ENCODE measurements around the gene PPIAL4G. TPM values are rescaled to one million over a fixed set of nuclear protein-coding genes. Genes with fewer than 3 reads are reported as not detected.
"Not testable (repeated sequence)": the region's sequence is repeated elsewhere in the genome, so short reads cannot be mapped to it uniquely, and the experiment has no call there.

Gene PPIAL4G
- under 1 TPM in 2 of 3 donors, not detected in 1; 0.12 to 0.24 TPM for polyA plus RNA-seq

DNA sequence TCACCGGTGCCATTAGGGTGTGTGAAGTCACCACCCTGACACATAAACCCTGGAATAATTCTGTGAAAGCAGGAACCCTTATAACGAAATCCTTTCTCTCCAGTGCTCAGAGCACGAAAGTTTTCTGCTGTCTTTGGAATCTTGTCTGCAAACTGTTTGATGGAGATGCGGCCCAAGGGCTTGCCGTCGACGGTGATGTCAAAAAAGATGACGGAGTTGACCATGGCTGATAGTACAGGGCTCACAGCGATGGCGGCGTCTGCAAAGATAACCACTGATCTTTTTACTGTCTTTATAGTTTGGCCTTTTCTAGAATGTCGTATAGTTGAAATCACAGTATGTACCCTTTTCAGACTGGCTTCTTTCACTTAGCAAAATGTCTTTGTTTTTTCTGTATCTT is at the start of gene PPIAL4G:
Gene PPIAL4G (minus strand): TSS at position 274 of the 400 bp plus-strand sequence. CDS start 50 bp downstream, at position 224.
- not testable (repeated sequence) for H3K36me3 Mint-ChIP-seq, H3K9me3 Mint-ChIP-seq
- peak within 1 kb of the TSS in 2 of 5 donors; percentile 18 to 49 for H3K4me3 Mint-ChIP-seq

DNA sequence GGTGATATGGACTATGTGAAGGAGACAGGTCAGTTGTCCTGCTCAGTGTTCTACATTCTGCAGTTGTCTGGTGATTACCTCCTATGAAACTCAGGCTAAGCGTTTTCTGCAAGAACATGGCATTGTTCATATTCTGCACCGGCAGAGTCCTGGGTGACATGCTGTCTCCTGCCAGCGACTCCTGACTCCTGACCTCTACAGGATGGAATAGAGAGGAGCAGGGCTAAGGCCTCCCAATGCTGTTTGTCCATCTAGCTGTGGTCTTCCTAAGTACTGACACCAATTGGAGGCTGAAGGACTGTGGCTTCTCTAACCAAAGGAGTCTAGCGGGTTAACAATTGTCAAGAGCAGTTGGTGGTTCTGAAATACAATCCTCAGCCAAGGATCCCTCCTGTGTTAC is 49.1 kb upstream of the PPIAL4G start:
- H3K27ac Mint-ChIP-seq; H3K4me3 Mint-ChIP-seq; H3K36me3 Mint-ChIP-seq; H3K9me3 Mint-ChIP-seq; H3K27me3 Mint-ChIP-seq (ENCODE audit: low read depth in 3 of 3); DNase-seq: not testable (repeated sequence)
- H3K4me1 Mint-ChIP-seq = peaks cover 5 to 10% of the 10 kb centered on the region in 2 donors

More for the DNA sequence above, at the start of gene PPIAL4G:
- peak within 1 kb of the TSS; percentile 57 to 87 (median 76) for H3K27ac Mint-ChIP-seq
- DNase-seq; H3K27me3 Mint-ChIP-seq (ENCODE audit: low read depth in 3 of 3); H3K4me1 Mint-ChIP-seq: not testable (repeated sequence)

DNA sequence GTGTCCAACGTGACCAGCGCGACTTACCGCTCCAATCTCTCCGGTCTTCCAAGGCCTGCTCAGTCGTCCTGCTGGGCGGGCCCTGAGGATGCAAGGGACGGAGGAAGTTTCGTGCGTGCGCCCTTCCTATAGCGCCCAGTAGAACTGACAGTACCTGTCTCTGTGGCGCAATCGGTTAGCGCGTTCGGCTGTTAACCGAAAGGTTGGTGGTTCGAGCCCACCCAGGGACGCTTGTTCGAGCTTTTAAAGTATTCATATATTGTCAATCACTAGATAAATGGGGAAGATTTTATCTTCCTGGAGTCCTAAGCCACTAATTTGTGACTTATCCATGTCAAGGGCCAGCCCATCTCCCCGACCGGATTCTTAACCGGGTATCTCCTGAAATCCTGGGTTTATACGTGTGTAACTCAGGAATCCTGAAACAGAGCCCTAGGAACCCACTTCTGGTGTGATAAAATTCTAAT is 46.0 kb upstream of the PPIAL4G start:
- not testable (repeated sequence) for H3K36me3 Mint-ChIP-seq; H3K9me3 Mint-ChIP-seq; H3K27me3 Mint-ChIP-seq (ENCODE audit: low read depth in 3 of 3)
- Mint-ChIP-seq H3K27ac (peak overlapping the region; percentile 61 to 85 (median 78)), H3K4me3 (peak overlapping the region; percentile 78 to 88 (median 82)), H3K4me1 (peaks cover 7 to 10% of the 10 kb centered on the region in 2 donors)
- DNase-seq = peak; percentile 55 to 67 (median 59)

DNA sequence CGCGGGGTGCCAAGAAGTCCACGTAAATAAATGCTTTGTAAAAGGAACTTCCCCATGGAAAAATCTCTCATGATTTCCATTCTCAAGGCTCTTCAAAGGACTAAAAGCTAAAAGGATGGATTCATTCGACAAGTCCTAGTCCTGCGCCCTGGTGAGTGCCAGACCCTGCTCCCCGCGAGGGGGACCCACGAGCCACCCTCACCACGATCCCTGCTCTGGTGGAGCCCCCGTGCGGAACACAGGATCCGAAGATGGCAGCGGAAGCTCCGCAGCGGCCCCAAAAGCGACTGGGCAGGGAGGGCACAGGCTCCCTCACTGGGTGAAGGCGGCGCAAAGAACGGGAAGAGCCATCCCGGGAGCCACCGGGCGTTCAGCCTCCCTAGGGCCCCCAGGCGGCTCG is 45.5 kb upstream of the PPIAL4G start:
- not testable (repeated sequence) for H3K27me3 Mint-ChIP-seq (ENCODE audit: low read depth in 3 of 3); H3K4me3 Mint-ChIP-seq; H3K36me3 Mint-ChIP-seq; H3K27ac Mint-ChIP-seq; H3K9me3 Mint-ChIP-seq
- peaks cover 7 to 10% of the 10 kb centered on the region in 2 donors for H3K4me1 Mint-ChIP-seq
- peak; percentile 60 to 69 (median 65) for DNase-seq

DNA sequence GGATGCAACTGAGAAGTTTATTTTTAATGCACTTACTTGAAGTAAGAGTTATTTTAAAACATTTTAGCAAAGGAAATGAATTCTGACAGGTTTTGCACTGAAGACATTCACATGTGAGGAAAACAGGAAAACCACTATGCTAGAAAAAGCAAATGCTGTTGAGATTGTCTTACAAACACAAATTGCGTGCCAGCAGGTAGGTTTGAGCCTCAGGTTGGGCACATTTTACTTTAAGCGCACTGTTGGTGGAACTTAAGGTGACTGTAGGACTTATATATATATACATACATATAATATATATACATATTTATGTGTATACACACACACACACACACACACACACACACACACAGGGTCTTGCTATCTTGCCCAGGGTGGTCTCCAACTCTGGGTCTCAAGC is 43.5 kb upstream of the PPIAL4G start:
- not testable (repeated sequence) for H3K36me3 Mint-ChIP-seq, DNase-seq, H3K9me3 Mint-ChIP-seq, H3K4me3 Mint-ChIP-seq, H3K27ac Mint-ChIP-seq
- peaks cover 12 to 16% (median 15%) of the 10 kb centered on the region in 3 donors for H3K27me3 Mint-ChIP-seq (ENCODE audit: low read depth in 3 of 3)
- peaks cover 11 to 15% of the 10 kb centered on the region in 2 donors for H3K4me1 Mint-ChIP-seq

DNA sequence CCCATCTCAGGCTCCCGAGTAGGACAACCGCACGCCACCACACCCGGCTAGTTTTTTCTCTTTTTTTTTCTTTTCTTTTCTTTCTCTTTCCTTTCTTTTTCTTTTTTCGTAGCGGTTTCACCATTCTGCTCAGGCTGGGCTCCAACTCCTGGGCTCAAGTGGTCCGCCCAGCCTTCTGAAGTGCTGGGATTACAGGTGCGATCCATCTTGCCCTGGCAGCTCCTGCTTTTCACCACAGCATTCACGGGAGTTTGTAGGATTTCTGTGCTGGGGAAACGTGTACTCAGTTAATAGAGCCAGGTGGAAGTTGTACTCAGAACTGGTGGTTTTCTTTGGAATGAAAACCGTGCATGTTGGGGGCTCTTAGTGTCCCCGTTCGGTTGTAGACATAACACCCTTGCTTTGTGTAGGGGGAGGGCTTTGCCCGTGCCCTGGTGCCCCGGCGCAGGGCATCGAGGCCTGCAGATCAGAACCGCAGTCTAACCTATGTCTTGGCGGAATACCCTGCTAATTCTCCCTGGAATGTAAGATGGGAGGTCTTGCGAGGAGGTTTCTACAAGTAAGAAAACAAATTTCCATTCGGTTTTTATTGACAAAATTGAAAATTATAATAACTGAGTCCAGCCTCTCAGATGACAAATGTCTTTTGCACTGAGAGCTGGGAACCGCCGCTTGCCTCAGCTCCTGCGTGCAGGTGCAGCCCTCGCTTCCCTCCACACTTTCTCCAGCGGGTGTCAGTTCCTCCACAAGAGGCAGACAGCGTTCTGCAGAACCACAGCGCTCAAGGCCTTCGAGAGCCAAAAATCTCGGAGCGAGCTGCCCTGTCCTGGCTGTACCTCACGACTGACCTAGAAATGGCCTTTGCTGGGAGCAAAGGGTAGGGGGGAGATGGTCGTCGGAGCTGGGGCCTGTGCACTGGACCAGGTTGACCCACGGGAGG is 40.4 kb upstream of the PPIAL4G start:
- Mint-ChIP-seq H3K4me1 (peaks cover 7 to 11% of the 10 kb centered on the region in 2 donors), H3K4me3 (peak overlapping the region; percentile 88 to 98 (median 94)), H3K27me3 (ENCODE audit: low read depth in 3 of 3) (peaks cover 9 to 12% (median 10%) of the 10 kb centered on the region in 3 donors), H3K27ac (peak overlapping the region; percentile 93 to 99 (median 98))
- H3K9me3 Mint-ChIP-seq, H3K36me3 Mint-ChIP-seq: not testable (repeated sequence)
- peak; percentile 21 to 32 (median 31) for DNase-seq

DNA sequence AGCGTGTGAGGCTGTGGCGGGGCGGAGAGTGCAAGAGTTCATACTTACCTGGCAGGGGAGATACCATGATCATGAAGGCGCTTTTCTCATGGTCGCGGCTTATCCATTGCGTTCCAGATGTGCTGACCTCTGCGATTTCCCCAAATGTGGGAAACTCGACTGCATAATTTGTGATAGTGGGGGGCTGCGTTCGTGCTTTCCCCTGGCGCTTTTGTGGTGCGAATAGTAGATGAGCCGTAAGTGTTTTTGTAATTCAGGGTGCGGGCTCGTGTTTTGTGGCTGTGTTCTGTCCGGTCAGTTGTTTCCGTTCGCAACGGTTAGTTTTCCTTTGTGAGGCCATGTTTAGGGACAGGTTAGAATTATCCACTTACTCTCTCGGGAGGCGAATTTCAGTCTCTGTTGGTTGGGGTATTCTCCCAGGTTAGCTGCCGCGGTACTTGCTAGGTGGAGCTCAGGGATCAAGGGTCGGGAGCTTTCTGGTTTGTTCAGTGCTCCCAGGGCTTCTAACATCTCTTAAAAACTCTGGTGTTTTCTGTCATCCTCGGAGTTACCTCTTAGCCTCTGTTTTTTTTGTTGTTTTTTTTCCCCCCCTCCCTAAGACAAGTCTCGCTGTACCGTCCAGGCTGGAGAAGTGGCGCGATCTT is 39.6 kb upstream of the PPIAL4G start:
- not testable (repeated sequence) for H3K36me3 Mint-ChIP-seq, H3K9me3 Mint-ChIP-seq
- Mint-ChIP-seq H3K27ac (peak overlapping the region; percentile 93 to 99 (median 98)), H3K27me3 (ENCODE audit: low read depth in 3 of 3) (peaks cover 9 to 12% (median 10%) of the 10 kb centered on the region in 3 donors), H3K4me3 (peak overlapping the region; percentile 88 to 98 (median 94)), H3K4me1 (peaks cover 8 to 10% of the 10 kb centered on the region in 2 donors)
- peak; percentile 91 to 95 (median 92) for DNase-seq

DNA sequence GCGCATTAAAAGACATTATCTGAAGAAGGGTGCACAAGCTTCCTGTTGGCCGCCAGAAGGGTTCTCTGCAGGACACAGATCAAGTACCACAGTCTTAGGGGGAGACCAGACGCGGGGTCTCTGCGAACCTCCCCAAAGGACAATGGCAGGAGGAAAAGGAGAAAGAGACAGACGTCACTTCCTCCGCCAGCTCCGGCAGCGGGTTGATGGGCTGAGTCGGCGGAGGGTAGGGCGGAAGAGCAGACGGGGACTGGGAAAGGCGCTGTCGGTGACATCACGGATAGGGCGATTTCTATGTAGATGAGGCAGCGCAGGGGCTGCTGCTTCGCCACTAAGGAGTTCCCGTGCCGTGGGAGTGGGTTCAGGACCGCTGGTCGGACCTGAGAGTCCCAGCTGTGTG is 39.0 kb upstream of the PPIAL4G start:
- H3K4me1 Mint-ChIP-seq = peaks cover 9 to 12% of the 10 kb centered on the region in 2 donors
- peaks cover 9 to 12% (median 10%) of the 10 kb centered on the region in 3 donors for H3K27me3 Mint-ChIP-seq (ENCODE audit: low read depth in 3 of 3)
- H3K27ac Mint-ChIP-seq = peak overlapping the region; percentile 93 to 99 (median 98)
- not testable (repeated sequence) for H3K36me3 Mint-ChIP-seq, H3K9me3 Mint-ChIP-seq
- DNase-seq = peak; percentile 82 to 88 (median 86)
- peak overlapping the region; percentile 88 to 98 (median 94) for H3K4me3 Mint-ChIP-seq

DNA sequence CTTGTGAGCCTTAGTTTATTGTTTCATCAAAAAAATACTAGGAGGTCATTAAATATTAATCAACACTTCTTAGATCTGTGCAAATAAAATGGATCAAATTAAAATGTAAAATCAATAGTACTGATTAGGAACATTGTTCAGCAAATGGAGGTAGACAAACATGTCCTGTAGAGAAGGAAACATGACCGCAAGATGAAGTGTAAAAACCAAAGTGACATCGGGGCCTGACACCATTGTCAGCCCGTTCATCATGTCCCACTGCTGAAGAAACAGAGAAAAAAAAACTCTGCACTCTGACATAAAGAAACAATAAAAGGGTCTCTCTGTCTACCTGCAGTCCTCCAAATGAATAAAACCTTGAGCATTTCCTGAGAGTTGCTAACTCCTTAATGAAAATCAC is 31.2 kb upstream of the PPIAL4G start:
- peak overlapping the region in 3 of 6 donors; percentile 72 to 80 (median 80) for H3K27ac Mint-ChIP-seq
- not testable (repeated sequence) for H3K27me3 Mint-ChIP-seq (ENCODE audit: low read depth in 3 of 3)

DNA sequence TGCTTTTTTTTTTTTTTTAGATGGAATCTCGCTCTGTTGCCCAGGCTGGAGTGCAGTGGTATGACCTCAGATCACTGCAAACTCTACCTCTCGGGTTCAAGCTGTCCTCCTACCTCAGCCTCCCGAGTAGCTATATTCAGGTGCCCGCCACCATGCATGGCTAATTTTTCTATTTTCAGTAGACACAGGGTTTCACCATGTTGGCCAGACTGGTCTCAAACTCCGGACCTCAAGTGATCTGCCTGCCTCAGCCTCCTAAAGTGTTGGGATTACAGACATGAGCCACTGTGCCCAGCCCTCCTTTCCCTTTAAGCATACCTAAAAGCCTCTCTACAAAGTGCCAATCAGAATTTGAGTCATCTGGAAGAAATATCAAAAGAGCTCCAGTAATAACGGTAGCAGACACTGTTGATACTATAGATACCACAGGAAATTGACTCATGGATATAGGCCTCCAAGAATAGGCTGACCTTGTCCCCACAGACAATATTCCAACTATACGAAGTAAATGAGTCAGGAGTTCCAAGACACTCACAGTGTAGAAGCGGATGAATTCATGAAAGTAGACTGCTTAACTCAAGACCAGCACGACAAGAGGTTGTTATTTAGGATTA is 29.6 kb upstream of the PPIAL4G start:
- H3K9me3 Mint-ChIP-seq; H3K27me3 Mint-ChIP-seq (ENCODE audit: low read depth in 3 of 3); DNase-seq; H3K36me3 Mint-ChIP-seq: not testable (repeated sequence)
- Mint-ChIP-seq H3K4me3 (peak overlapping the region in 1 of 5 donors; percentile 21), H3K4me1 (peaks cover 17 to 23% of the 10 kb centered on the region in 2 donors), H3K27ac (peak overlapping the region in 1 of 6 donors; percentile 62)

More for the DNA sequence above, 31.2 kb upstream of the PPIAL4G start:
- DNase-seq = peak; percentile 50 to 60 (median 57)
- Mint-ChIP-seq H3K4me1 (peaks cover 20 to 27% of the 10 kb centered on the region in 2 donors), H3K4me3 (peak overlapping the region in 1 of 5 donors; percentile 47)
- H3K9me3 Mint-ChIP-seq, H3K36me3 Mint-ChIP-seq: not testable (repeated sequence)

DNA sequence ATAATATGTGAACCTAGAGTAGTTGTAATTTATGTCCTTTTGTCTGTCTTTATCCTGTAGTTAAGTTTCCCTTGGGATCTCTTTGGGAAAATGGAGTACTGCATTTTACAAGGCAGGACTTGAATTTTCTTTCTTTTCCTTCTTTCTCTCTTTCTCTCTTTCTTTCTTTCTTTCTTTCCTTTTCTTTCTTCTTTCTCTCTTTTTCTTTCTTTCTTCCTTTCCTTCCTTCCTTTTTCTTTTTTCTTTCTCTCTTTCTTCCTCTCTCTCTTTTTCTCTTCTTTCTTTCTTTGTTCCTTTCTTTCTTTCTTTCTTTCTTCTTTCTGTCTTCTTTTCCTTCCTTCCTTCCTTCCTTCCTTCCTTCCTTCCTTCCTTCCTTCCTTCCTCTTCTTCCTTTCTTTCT is 10.8 kb upstream of the PPIAL4G start:
- H3K27me3 Mint-ChIP-seq (ENCODE audit: low read depth in 3 of 3); H3K4me1 Mint-ChIP-seq; H3K27ac Mint-ChIP-seq; H3K36me3 Mint-ChIP-seq; H3K4me3 Mint-ChIP-seq; H3K9me3 Mint-ChIP-seq; DNase-seq: not testable (repeated sequence)

DNA sequence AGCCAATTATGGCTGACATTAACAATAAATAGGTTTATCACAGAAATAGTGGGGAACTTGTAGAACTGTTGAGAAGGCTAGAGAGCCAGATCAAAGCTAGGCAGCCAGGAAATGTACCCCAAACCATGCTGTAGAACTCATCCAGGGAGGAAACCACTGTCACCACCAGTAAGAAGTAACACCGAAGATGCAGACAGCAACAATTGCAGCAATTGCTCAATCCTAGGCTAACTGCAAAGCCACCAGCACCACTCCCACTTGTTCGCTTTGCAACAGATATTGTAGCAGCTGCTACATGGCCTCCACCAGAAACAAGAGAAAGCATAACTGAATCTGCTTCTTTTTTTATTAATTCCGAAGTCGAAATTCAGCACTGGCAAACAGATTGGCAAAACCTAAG is 2.0 kb downstream of the PPIAL4G start:
- H3K36me3 Mint-ChIP-seq; H3K27me3 Mint-ChIP-seq (ENCODE audit: low read depth in 3 of 3); H3K4me1 Mint-ChIP-seq; H3K9me3 Mint-ChIP-seq: not testable (repeated sequence)
- Mint-ChIP-seq H3K27ac (peak overlapping the region in 4 of 6 donors; percentile 34 to 77 (median 49)), H3K4me3 (peak overlapping the region; percentile 24 to 53 (median 26))
- peak; percentile 59 to 73 (median 64) for DNase-seq

DNA sequence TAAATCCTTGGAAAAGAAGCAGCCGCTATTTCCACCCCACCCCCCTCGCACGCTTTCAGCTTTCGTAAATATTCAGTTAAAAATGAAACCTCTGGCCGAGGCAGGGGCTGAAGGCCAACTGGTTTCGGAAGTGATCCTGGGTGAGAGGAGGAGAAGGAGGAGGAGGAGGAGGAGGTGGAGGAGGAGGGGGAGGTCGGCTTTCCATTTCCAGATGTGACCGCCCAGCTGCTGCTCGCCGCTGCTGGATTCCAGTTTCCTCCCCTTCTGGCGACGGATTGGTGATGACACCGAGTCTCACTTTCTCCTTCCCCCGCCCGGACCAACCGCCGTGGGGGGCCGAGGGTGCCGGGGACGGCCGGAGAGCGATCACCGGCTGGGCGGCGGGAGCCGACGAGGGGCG is 23.4 kb downstream of the PPIAL4G start:
- H3K27me3 Mint-ChIP-seq (ENCODE audit: low read depth in 3 of 3); H3K36me3 Mint-ChIP-seq; H3K9me3 Mint-ChIP-seq; H3K4me1 Mint-ChIP-seq: not testable (repeated sequence)
- DNase-seq = peak; percentile 17 to 38 (median 25)
- Mint-ChIP-seq H3K4me3 (peak overlapping the region in 4 of 5 donors; percentile 69 to 85 (median 76)), H3K27ac (peak overlapping the region; percentile 23 to 97 (median 80))
